GM21360 (cell line): Measurements from ENCODE around the gene OR51I1.

ENCODE experiments used
- ATAC-seq: cut with Tn5 transposase; IDR thresholded peaks from one replicate; pipeline ENCODE4 v1.9.1; 2021; ENCODE audit warnings: mild to moderate bottlenecking, moderate library complexity; ENCODE audit not compliant: unreplicated experiment

Gene OR51I1, protein sequence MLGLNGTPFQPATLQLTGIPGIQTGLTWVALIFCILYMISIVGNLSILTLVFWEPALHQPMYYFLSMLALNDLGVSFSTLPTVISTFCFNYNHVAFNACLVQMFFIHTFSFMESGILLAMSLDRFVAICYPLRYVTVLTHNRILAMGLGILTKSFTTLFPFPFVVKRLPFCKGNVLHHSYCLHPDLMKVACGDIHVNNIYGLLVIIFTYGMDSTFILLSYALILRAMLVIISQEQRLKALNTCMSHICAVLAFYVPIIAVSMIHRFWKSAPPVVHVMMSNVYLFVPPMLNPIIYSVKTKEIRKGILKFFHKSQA

DNA sequence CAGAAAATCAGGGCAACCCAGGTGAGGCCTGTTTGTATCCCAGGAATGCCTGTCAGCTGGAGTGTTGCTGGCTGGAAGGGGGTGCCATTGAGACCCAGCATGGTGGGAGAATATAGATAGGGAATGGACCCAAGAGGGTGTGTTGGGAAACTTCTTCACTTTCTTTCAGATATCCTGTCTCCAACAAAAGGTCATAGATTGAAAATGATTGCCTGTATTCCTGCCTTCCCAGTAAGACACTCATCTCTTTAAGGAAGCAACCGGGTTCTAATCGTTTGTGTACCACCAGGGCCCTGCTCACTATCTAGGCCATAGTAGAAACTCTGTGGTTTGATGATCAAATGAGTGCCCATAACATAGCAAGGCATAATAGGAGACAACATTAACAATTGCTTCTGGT, at the start of gene OR51I1:
TSS of gene OR51I1 (minus strand) at position 101 of the 400 bp plus-strand sequence. CDS start at position 101, 0 bp downstream.
- ATAC-seq: no peak

DNA sequence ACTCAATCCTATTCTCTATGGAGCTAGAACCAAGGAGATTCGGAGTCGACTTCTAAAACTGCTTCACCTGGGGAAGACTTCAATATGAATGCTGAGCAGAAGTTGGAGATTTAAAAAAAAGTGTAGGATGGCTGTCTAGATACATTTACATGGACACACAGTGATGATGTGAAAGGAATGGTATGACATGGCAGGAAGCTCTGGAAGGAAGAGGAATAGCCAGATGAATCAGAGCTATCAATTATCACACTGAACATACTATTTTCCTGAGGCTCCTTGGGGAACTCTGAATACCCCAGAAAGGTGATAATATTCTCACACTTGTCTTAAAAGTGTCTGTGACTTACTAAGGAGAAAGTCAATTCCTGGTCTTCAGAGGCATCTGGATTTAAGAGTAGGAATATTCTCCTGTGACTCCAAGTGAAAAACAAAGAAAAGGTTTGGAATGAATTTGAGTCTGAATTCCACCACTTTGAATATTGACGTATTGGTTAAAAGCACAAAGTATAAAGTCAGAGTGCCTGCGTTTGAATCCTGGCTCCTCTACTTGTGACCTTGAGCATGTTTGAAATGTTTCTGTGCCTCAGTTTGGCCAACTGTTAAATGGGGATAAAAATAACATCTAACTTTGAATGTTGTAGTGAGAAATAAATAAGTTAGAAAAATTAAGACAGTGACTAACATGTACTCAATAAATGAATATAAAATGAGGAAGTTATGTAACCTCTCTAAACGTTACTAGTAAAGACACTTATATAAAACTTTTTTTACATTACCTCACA, 48.5 kb upstream of the OR51I1 start:
- no peak for ATAC-seq

DNA sequence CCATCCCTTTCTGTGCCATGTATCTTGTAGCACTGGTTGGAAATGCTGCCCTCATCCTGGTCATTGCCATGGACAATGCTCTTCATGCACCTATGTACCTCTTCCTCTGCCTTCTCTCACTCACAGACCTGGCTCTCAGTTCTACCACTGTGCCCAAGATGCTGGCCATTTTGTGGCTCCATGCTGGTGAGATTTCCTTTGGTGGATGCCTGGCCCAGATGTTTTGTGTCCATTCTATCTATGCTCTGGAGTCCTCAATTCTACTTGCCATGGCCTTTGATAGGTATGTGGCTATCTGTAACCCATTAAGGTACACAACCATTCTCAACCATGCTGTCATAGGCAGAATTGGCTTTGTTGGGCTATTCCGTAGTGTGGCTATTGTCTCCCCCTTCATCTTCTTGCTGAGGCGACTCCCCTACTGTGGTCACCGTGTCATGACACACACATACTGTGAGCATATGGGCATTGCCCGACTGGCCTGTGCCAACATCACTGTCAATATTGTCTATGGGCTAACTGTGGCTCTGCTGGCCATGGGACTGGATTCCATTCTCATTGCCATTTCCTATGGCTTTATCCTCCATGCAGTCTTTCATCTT, 47.6 kb upstream of the OR51I1 start:
- ATAC-seq: no peak

DNA sequence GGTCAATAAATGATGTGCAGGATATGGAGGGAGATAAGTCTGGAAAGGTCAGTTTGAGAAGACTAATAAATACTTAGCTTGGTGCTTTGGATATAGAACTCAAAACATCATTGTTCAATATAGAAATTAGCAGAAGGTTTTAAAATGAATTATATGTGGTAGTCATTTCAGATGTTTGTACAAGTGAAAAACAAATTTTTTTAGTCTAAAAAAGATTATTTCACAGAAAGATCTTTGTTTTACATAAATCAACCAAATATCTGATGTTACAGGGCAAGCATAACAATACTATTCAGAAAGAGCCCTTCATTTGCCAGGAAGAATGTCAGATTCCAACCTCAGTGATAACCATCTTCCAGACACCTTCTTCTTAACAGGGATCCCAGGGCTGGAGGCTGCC, 47.1 kb upstream of the OR51I1 start, which contains the start of gene OR52D1:
TSS of gene OR52D1 (plus strand) at position 301 of the 400 bp plus-strand sequence. CDS start at position 323, 22 bp downstream.
- no peak for ATAC-seq

DNA sequence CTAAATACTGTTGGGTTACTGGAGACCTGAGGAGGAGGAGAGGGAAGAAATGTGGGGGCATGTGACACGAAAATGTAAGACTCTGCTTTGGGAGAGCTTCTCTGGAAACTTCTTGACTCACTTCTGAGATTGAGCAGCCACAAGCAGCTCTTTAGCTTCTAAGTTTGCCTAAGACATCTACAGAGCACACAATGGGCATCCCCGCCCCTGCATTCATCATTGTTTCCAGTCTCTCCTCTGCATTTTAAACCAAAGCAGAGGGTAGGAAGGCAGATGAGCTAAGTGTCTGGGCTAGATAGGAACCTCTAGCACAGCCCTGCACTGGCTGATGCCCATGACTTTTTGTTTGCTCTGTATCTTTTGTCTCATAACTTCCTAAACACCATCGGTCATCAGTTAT, 45.1 kb upstream of the OR51I1 start:
- ATAC-seq: no peak

DNA sequence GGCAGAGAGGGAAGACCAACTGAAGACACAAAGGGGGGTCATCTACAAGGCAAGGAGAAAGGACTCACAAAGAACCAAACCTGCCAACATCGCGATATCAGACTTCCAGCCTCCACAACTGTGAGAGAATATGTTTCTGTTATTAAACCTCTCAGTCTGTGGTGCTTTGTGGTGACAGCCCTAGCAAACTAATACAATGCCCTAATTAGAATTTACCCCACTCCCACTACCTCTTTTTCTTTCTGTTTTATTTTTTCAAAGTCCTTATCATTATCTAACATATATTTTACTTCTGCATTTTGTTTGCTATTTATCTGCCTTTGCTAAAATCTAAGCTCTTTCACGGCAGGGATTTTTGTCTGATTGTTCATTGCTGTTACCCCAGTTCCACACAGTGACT, 44.7 kb upstream of the OR51I1 start:
- no peak for ATAC-seq

DNA sequence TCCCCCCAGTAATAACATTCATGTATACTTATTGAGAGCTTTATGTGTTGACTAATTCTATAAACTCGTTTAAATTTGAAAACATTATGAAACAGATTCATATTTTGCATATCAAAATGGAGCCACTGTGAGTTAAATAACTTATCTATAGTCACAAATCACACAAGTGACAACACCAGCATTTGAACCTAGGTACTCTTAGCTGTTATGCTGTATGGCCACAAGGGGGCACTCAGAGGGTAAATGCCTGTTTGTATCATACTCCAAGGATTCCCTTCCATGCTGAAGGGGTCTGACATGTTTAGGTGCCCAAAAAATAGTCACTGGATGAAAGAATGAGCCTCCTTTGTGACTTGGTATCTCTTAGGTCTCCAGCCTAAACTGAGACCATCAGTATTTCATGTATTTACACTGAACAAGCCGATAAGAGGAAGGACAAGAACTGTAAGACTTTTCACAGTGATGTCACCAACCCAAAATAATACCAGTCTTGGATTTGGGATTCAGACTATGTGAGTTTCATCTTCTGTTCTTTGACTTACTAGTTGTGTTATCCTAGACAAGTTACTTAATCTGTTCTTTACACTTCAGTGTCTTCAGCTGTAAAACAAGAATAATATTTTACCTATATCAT, 35.0 kb upstream of the OR51I1 start:
- no peak for ATAC-seq

DNA sequence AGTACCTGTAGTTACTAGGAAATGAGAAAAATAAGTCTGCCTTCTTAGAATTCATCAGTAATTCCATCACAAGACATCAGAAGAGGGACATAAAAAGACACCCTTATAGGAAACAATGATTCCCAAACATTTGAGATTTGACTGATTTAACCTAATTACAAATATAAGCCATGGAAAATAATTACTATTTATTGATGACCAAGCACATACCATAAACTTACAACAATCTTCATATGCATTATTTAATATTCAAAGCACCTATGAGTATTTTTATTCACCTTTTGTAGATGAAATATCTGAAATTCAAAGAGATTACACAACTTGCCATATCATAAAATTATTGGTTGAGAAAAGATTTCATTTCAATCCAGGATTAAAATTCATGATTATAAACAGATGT, 32.6 kb upstream of the OR51I1 start:
- ATAC-seq: no peak

DNA sequence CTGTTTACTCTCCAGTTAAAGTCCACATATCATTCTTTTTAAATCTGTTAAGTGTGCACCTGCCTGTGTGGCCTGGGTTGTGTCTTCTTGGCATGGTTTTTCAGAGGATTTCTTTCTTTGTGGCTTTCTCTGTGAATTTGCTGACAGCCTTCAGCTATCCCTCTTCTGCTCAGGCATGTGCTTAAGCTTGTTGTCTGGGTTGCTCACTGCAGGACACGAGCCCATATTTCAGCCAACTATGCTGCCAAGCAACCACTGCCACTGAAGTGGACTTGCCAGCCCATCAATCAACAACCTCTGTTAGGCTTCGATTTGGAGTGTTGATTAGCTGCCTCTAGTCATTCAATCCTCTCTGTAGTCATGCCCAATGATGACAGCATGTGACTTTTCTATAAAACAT, 26.2 kb upstream of the OR51I1 start:
- no peak for ATAC-seq

DNA sequence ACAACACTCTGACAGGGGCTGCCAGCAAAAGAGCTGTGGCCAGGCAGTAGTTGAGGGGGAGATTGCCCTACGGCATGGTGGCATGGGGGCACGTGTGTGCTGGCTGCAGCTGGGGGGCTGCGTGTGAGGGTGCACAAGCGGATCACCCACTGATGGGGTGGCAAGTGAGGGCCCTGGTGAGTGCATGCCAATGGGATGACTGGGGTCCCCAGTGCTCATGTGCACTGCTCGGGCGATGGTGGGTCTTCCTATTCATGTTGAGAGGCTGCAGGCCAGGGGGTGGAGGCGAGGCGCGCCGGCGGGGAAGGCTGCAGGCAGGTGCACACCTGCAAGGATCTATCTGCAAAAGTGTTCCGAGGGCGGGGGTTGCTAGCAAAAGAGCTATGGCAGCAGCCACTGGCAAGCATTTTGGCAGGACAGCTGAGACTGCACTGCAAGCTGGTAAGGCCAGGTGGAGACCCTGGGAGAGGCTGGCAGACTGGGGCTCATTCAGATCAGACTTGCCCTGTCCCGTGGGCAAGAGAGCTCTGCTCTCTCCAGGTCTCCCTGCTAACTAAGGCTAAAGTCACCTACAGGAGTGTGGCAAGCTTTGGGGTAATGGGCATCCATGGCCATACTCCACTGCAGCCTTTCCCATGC, 19.8 kb upstream of the OR51I1 start:
- no peak for ATAC-seq

DNA sequence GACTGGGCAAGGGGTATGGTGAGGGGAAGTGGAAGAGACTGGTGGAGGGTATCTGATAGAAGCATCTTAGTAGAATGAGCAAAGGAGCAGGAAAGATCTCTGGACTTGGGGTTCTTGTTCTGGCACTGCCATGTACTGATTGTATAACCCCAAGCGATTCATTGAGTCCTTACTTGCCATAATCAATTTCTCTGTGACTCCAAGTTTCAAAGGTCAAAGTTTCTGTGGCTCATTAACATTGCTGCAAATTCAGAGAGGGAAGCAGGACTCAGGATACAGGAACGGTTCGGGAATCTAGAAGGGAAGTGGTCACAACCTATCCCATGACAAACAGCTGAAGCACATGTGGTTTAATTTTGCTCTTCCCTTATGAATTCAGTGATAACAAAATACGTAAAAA, 8.1 kb upstream of the OR51I1 start:
- ATAC-seq: no peak

DNA sequence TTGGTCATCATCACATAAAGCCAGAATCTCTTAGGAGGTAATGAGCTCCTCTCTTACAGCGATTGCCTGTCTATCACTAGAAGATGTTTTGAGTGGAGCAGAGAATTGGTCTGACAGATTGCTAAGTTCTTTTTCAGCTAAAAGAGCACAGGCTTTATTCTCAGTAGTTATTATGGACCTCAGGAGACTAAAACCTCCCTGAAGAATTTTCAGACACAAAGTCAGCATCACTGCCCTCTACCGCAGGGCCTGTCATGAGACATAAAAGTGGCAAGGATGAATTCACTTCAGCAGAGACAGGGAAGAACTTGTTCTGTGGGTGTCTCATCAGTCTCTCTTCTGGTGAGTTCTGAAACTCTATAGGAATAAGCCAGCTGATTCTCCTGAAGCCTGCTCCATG, 7.7 kb upstream of the OR51I1 start, which contains the start of gene OR51I2:
TSS of gene OR51I2 (plus strand) at position 301 of the 400 bp plus-strand sequence. CDS start 4,166 bp downstream, outside the sequence.
- ATAC-seq: no peak

DNA sequence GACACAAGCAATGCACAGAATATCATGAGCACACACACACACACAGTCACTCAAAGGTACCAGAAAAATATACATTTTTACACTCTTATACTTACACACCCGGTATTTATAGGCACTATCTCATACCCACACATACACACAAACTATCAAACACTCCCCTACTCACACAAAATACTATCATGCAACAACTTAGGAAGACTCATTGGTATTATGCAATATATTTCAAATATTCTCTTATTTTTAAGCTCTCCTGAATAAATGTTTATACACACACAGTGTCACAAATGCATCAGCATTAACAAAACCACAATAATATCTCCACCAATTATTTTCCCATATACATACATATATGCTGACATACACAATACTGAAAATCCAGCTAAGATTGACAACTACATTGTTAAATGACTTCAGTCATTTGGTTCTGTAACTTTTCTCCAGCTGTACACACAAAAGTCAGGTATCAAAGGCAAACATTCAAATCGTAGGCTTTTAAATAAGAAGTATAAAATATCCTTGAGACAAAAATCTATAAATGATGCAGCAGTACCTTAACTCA, 2.6 kb upstream of the OR51I1 start:
- no peak for ATAC-seq

DNA sequence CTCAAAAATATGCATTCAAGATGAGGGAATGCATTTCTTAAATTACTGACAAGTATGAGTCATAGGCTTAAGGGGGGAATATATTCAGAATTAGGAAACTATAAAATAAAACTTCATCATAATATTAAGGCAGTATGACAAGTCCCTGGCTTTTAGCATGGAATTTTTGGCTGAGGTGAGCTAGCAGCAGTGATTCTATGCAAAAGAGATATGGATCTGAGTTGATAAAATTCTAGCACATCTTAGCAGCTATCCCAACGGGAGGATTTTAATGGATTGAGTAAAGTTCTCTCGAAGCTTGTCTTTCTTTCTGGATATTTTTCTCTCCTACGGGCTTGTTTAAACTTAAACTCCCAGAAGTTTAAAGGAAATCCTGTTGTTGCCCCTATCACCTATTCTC, 18.2 kb downstream of the OR51I1 start:
- no peak for ATAC-seq

DNA sequence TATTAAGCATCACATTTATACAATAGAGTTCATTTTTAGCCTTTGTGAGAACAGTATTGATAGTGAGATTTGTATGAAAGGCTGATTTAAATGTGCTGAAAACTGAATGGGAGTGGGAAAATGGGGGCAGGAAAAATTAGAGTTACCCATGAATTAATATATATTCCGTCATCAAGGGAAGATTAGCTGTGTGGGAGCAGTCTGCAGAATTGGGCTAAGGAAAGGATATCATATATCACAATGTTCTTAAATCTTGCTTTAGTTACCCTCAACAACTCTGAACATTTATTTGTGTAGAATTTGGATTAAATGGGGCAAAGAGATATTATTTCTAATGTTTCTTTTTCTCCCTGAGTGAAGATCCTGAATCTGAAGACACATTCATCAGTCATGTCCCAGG, 19.5 kb downstream of the OR51I1 start, which contains the start of gene OR51Q1:
TSS of gene OR51Q1 (plus strand) at position 301 of the 400 bp plus-strand sequence. CDS start at position 391, 90 bp downstream.
- ATAC-seq: no peak

DNA sequence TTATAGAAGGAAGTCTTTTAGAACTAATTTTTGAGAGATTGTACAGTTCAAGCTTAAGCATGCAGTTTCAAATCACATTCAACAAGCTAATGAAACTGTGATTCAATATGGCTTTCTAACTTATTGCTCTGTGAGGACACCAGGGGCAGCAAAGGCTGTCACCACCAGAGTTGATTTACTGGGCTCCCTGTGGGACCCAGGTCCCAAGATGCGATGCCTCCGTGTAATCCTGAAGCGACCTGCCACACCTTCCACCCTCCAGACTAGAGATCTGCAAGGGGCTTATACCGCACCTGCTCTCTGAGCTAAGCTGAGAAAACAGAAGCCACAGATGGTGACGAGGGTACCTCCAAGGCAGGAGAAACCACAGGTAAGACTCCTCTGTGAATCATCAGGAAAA, 20.3 kb downstream of the OR51I1 start:
- ATAC-seq: no peak

DNA sequence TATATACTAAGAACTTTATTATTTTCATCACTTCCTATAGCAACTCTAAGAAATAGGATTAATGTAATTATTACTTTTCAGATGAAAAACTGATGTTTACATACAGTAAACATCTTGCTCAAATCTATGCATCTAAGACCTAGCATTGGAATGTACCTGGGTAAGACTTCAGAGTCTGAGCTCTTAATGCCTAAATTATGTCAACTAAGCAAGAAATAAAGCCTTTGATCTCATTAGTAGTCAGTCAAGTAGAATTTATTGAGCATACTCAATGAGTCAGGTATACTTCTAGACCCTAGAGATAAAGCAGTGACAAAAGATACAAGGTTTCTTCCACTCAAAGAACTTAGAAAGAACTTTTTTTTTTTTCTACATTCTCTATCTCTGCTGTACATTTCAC, 36.1 kb downstream of the OR51I1 start:
- ATAC-seq: no peak

DNA sequence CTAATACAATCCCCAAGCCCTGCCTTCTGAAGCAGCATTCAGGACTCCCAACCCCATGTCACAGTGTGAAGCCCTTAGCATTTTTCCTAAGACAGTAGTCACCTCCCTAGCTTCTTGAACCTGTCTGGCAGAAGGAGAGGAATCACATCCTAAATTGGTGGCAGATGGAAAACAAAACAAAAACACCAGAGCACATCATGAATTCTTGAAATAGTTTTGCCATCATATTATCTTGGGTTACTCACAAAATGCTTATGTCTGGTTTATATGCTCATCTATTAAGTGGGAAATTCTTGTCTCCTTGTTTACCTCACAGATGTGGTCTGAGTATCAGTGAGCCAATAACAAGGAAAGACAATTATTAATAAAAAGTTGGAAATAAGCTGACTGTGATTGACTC, 42.4 kb downstream of the OR51I1 start:
- ATAC-seq: no peak

DNA sequence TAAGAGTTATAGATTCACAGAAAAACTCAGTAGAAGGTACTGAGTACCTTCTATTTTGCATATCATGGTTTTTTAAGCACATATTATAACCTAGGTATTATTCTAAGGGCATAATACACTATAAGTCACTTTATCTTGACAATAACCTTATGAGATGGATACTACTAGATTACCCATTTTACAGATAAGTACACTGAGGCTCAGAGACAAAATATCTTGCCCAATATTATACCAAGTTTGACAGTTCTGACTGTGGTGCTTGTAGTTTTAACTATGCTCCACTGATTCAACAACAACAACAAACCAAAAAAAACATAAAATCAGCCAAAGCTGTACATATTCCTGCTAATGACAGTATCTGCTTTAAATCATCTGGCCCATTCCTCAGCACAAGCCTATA, 47.2 kb downstream of the OR51I1 start:
- ATAC-seq: no peak
